GM18517 (cell line): ENCODE measurements around the gene FRMD4A.

Source experiments
- ATAC-seq: cut with Tn5 transposase; IDR thresholded peaks from one replicate; pipeline ENCODE4 v1.9.1; 2021; ENCODE audit warnings: mild to moderate bottlenecking, moderate library complexity; ENCODE audit not compliant: unreplicated experiment

FRMD4A gene

GRCh38 chr10:13994932-13995331 is 335.8 kb downstream of the FRMD4A start:
- ATAC-seq, result no peak

GRCh38 chr10:13993673-13994089 is 337.0 kb downstream of the FRMD4A start:
- ATAC-seq, result no peak

- ATAC-seq, result no peak
Measured at GRCh38 chr10:13993169-13993568, 337.6 kb downstream of the FRMD4A start.

- no peak for ATAC-seq
Measured at GRCh38 chr10:13991353-13991752, 339.4 kb downstream of the FRMD4A start.

- no peak for ATAC-seq
Measured at GRCh38 chr10:13990946-13991345, 339.8 kb downstream of the FRMD4A start.

- ATAC-seq, result no peak
Measured at GRCh38 chr10:13990392-13990805, 340.3 kb downstream of the FRMD4A start.

GRCh38 chr10:13989616-13990015 is 341.1 kb downstream of the FRMD4A start:
- no peak for ATAC-seq

GRCh38 chr10:13987446-13987845 is 343.3 kb downstream of the FRMD4A start:
- ATAC-seq, result no peak

GRCh38 chr10:13984647-13985155 is 346.0 kb downstream of the FRMD4A start:
- no peak for ATAC-seq

- no peak for ATAC-seq
Measured at GRCh38 chr10:13983035-13983434, 347.7 kb downstream of the FRMD4A start.

GRCh38 chr10:13978533-13979115 is 352.1 kb downstream of the FRMD4A start:
- ATAC-seq, result no peak

- no peak for ATAC-seq
Measured at GRCh38 chr10:13977861-13978532, 352.7 kb downstream of the FRMD4A start.

GRCh38 chr10:13973742-13974141 is 357.0 kb downstream of the FRMD4A start:
- ATAC-seq, result no peak

- ATAC-seq, result no peak
Measured at GRCh38 chr10:13972609-13973008, 358.1 kb downstream of the FRMD4A start.

GRCh38 chr10:13971601-13972475 is 358.9 kb downstream of the FRMD4A start:
- no peak for ATAC-seq

GRCh38 chr10:13970957-13971353 is 359.8 kb downstream of the FRMD4A start:
- ATAC-seq, result no peak

GRCh38 chr10:13970236-13970956 is 360.3 kb downstream of the FRMD4A start:
- ATAC-seq, result no peak

- no peak for ATAC-seq
Measured at GRCh38 chr10:13969792-13970140, 361.0 kb downstream of the FRMD4A start.

- ATAC-seq, result no peak
Measured at GRCh38 chr10:13969118-13969791, 361.5 kb downstream of the FRMD4A start.

GRCh38 chr10:13961853-13962252 is 368.9 kb downstream of the FRMD4A start:
- no peak for ATAC-seq
